Sigmoid colon (tissue), 7 donors: Measurements from ENCODE around the gene AANAT. TPM values are rescaled to one million over a fixed set of nuclear protein-coding genes. Genes with fewer than 3 reads are reported as not detected.
A peak's percentile ranks its signal among the peaks of the same experiment; 100 is the strongest.

ENCODE experiments used
- DNase-seq: peaks from one replicate; pipeline ENCODE4 v3.0.0-alpha.2; 2019
- H3K27ac ChIP-seq, 4 donors: fragments of 200-600 bp; sonication (generic); one replicate each; pipeline ENCODE4 v1.5.1; 2016 to 2019; ENCODE audit warnings: mild to moderate bottlenecking in 1 of 4
- H3K27me3 ChIP-seq, 3 donors: fragments of 200-600 bp; sonication (generic); one replicate each; pipeline ENCODE4 v1.5.1; 2019; ENCODE audit warnings: mild to moderate bottlenecking in 1 of 3
- H3K36me3 ChIP-seq, 4 donors: fragments of 200-600 bp; sonication (generic); one replicate each; pipeline ENCODE4 v1.5.1; 2016 to 2019
- H3K4me1 ChIP-seq, 4 donors: fragments of 200-600 bp; sonication (generic); one replicate each; pipeline ENCODE4 v1.5.1; 2017 to 2019
- H3K4me3 ChIP-seq, 4 donors: fragments of 200-600 bp; sonication (generic); one replicate each; pipeline ENCODE4 v1.5.1; 2017 to 2019; ENCODE audit warnings: mild to moderate bottlenecking in 2 of 4, moderate library complexity in 1 of 4
- H3K9me3 ChIP-seq, 4 donors: fragments of 200-600 bp in 3 of 4; sonication (generic) in 3 of 4; one replicate each; pipeline versions ENCODE4 v1.5.1 to v1.6.1; 2013 to 2019
- CTCF ChIP-seq, 4 experiments: fragments of 450-650 bp in 3 of 4; fragments of 200-600 bp in 1 of 4; IDR thresholded peaks; one replicate each; pipeline ENCODE4 v1.5.1; 2016 to 2019; ENCODE audit warnings: antibody characterized with exemption in 4 of 4, mild to moderate bottlenecking in 3 of 4, moderate library complexity in 2 of 4
- EP300 ChIP-seq, 4 donors: sonication (generic); formaldehyde crosslinking; IDR thresholded peaks; one replicate each; pipeline ENCODE4 v1.6.1; 2017; ENCODE audit warnings: antibody characterized with exemption in 4 of 4
- POLR2A ChIP-seq, 2 donors: fragments of 450-650 bp; IDR thresholded peaks; one replicate each; pipeline ENCODE4 v1.6.1; 2016; ENCODE audit warnings: antibody characterized with exemption in 2 of 2, mild to moderate bottlenecking in 2 of 2, moderate library complexity in 2 of 2
- POLR2AphosphoS5 ChIP-seq, 4 donors: sonication (generic); formaldehyde crosslinking; IDR thresholded peaks; one replicate each; pipeline ENCODE4 v1.6.1; 2017; ENCODE audit warnings: antibody characterized with exemption in 4 of 4
- WGBS, 2 donors: extraction: QIAGEN DNeasy Blood & Tissue Kit; methylation state at CpG; one replicate each; pipeline ENCODE4 v1.1.7; 2013; 5-methylcytosine and 5-hydroxymethylcytosine counted together
- intact Hi-C: fragments of 100-400 bp; cut with DNase I; formaldehyde crosslinking; loops from one replicate; pipeline ENCODE4 v1.15.1; 2023
- polyA plus RNA-seq, 3 donors: library from polyadenylated mRNA; stranded (reverse); fragments of 200-250 nt; gene quantifications; one replicate each; pipeline ENCODE4 v1.2.3, GENCODE V29; 2013
- total RNA-seq, 4 donors: library from RNA; depleted of rRNA; stranded (reverse); fragments of >200 nt; gene quantifications; one replicate each; pipeline ENCODE4 v1.1.0, GENCODE V29; 2016
- donor health status: healthy with polysubstance abuse.
- donor health status: Bipolar disorder and iron deficiency.
- donor health status: healthy.

The AANAT gene
- total and polyA plus RNA-seq, 7 donors = 0.12 TPM; not detected in 6

GRCh38 chr17:76422406-76422805 lies 45.0 kb upstream of the AANAT start:
- Histone ChIP-seq H3K4me3 (no peak overlapping the region), H3K4me1 (peaks cover 0 to 25% (median 18%) of the 10 kb centered on the region in 4 donors), H3K27me3 (no peaks in the 10 kb centered on the region), H3K36me3 (no peaks in the 10 kb centered on the region), H3K9me3 (no peaks in the 10 kb centered on the region), H3K27ac (no peak overlapping the region)
- 96 to 97% methylated on average over 8 of the region's 8 CpGs for WGBS, 2 donors
- intact Hi-C loops = no loop called here
- TF ChIP-seq EP300 (IDR thresholded peaks at IDR 0.05) (no peak), POLR2A (IDR thresholded peaks at IDR 0.05) (no peak), POLR2AphosphoS5 (IDR thresholded peaks at IDR 0.05) (no peak), CTCF (IDR thresholded peaks at IDR 0.05) (no peak)
- no peak for DNase-seq

- Histone ChIP-seq H3K9me3 (no peaks in the 10 kb centered on the region), H3K36me3 (no peaks in the 10 kb centered on the region), H3K27ac (no peak overlapping the region), H3K4me1 (peaks cover 0 to 30% (median 22%) of the 10 kb centered on the region in 4 donors), H3K4me3 (no peak overlapping the region), H3K27me3 (no peaks in the 10 kb centered on the region)
- no peak for DNase-seq
- no peak for TF ChIP-seq EP300 (IDR thresholded peaks at IDR 0.05)
- WGBS, 2 donors = 92 to 95% methylated on average over 6 of the region's 6 CpGs
- intact Hi-C loops = no loop called here
These were observed 44.5 kb upstream of the AANAT start for GRCh38 chr17:76422860-76423259.

DNA sequence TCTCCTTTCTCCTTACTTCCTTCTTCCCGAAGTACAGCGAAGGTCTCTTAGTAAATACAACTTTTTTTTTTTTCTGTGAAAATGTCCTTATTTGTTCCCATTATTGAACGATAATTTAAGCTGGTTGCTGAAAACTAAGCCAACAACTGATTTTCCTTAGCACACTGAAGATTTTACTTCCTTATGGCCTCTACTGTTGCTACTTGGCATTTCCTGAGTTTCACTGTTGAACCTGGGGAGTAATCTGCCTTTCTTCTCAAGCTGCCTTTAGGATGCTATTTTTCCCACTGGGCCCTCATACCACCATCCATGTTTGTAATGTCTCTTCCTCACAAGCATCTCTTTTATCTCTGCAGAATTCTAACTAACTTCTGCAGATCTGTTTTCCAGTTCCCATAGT lies 40.5 kb upstream of the AANAT start:
- no peaks in the 10 kb centered on the region for H3K27me3 ChIP-seq
- DNase-seq = no peak
- TF ChIP-seq CTCF (IDR thresholded peaks at IDR 0.05) = no peak
- H3K4me1 ChIP-seq = peaks cover 0 to 18% (median 11%) of the 10 kb centered on the region in 4 donors
- intact Hi-C loops = no loop called here
- no peaks in the 10 kb centered on the region for H3K36me3 ChIP-seq
- H3K27ac ChIP-seq = peak overlapping the region in 1 of 4 donors; percentile 30
- WGBS, 2 donors = 26 to 66% methylated on average over 3 of the region's 3 CpGs
- no peaks in the 10 kb centered on the region for H3K9me3 ChIP-seq
- H3K4me3 ChIP-seq = no peak overlapping the region

GRCh38 chr17:76427501-76428231 lies 39.7 kb upstream of the AANAT start:
- 37 to 55% methylated on average over 8 of the region's 8 CpGs for WGBS, 2 donors
- Histone ChIP-seq H3K9me3 (no peaks in the 10 kb centered on the region), H3K27me3 (no peaks in the 10 kb centered on the region), H3K36me3 (no peaks in the 10 kb centered on the region), H3K4me3 (no peak overlapping the region), H3K4me1 (peaks cover 0 to 18% (median 11%) of the 10 kb centered on the region in 4 donors), H3K27ac (peak overlapping the region in 2 of 4 donors; percentile 18 to 30)
- TF ChIP-seq POLR2A (IDR thresholded peaks at IDR 0.05) (no peak), POLR2AphosphoS5 (IDR thresholded peaks at IDR 0.05) (peak in 1 of 4 donors; percentile 8)
- intact Hi-C loops = no loop called here
- no peak for DNase-seq

- intact Hi-C loops = no loop called here
- Histone ChIP-seq H3K27ac (no peak overlapping the region), H3K4me3 (no peak overlapping the region), H3K9me3 (no peaks in the 10 kb centered on the region), H3K27me3 (no peaks in the 10 kb centered on the region), H3K4me1 (peaks cover 0 to 18% (median 11%) of the 10 kb centered on the region in 4 donors), H3K36me3 (no peaks in the 10 kb centered on the region)
- 98 to 100% methylated on average over 1 of the region's 1 CpG for WGBS, 2 donors
- DNase-seq = no peak
- TF ChIP-seq POLR2A (IDR thresholded peaks at IDR 0.05) = no peak
- TF ChIP-seq CTCF (IDR thresholded peaks at IDR 0.05) = no peak
- TF ChIP-seq POLR2AphosphoS5 (IDR thresholded peaks at IDR 0.05) = no peak
- no peak for TF ChIP-seq EP300 (IDR thresholded peaks at IDR 0.05)
These were observed 38.9 kb upstream of the AANAT start for GRCh38 chr17:76428511-76428910.

DNA sequence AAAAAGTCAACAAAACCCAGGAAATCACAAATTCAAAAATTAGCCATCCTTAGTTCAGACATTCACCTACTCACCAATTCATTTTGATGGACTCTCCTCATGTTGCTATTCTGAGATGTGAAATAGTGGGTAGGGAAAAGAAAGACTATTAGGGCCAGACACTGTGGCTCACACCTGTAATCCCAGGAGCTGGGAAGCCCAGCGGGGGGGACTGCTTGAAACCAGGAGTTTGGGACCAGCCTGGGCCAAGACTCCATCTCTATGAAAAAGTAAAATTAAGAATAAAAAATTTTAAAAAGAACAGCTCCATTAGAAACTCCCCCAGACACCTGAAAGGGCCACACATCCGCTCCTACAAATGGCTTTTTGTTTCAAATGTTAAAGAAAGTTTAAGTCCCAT lies 35.9 kb upstream of the AANAT start:
- Histone ChIP-seq H3K27me3 (no peaks in the 10 kb centered on the region), H3K4me3 (no peak overlapping the region), H3K27ac (no peak overlapping the region), H3K4me1 (peaks cover 0 to 18% (median 11%) of the 10 kb centered on the region in 4 donors), H3K36me3 (no peaks in the 10 kb centered on the region), H3K9me3 (no peaks in the 10 kb centered on the region)
- no peak for TF ChIP-seq CTCF (IDR thresholded peaks at IDR 0.05)
- TF ChIP-seq EP300 (IDR thresholded peaks at IDR 0.05) = no peak
- TF ChIP-seq POLR2A (IDR thresholded peaks at IDR 0.05) = no peak
- no peak for TF ChIP-seq POLR2AphosphoS5 (IDR thresholded peaks at IDR 0.05)
- intact Hi-C loops = no loop called here
- WGBS, 2 donors = 92 to 98% methylated on average over 2 of the region's 2 CpGs
- DNase-seq = no peak
